GM23338 (cell line): ENCODE measurements around the gene COA1. TPM values are rescaled to one million over a fixed set of nuclear protein-coding genes. Genes with fewer than 3 reads are reported as not detected.
A peak's percentile ranks its signal among the peaks of the same experiment; 100 is the strongest.

Experiments used
- ATAC-seq: fragments of 200-7000 bp; cut with Tn5 transposase; 3 replicates; pipeline ENCODE4 v1.9.1; 2020
- DNase-seq: peaks from one replicate; pipeline ENCODE4 v3.0.0-alpha.2; 2015; ENCODE audit warnings: low spot score
- H2AFZ ChIP-seq: fragments of 200-600 bp; sonication (generic); 2 replicates; pipeline ENCODE4 v1.8.0; 2016; ENCODE audit warnings: antibody characterized with exemption, mild to moderate bottlenecking, moderate library complexity
- H3F3A ChIP-seq: fragments of 200-600 bp; sonication (generic); replicated peaks from 2 replicates; pipeline ENCODE4 v1.8.0; 2017; ENCODE audit warnings: antibody characterized with exemption, mixed run types, low read depth
- H3K27ac ChIP-seq: fragments of 200-600 bp; sonication (generic); 2 replicates; pipeline ENCODE4 v1.6.1; 2016; ENCODE audit warnings: low read depth
- H3K27me3 ChIP-seq: fragments of 200-600 bp; sonication (generic); 2 replicates; pipeline ENCODE4 v1.8.0; 2016; ENCODE audit warnings: mild to moderate bottlenecking, mixed run types, moderate library complexity; ENCODE audit not compliant: insufficient read depth
- H3K36me3 ChIP-seq: fragments of 200-600 bp; sonication (generic); 2 replicates; pipeline ENCODE4 v1.8.0; 2016; ENCODE audit warnings: mild to moderate bottlenecking; ENCODE audit not compliant: insufficient read depth
- H3K4me1 ChIP-seq: fragments of 200-600 bp; sonication (generic); 2 replicates; pipeline ENCODE4 v1.8.0; 2016; ENCODE audit warnings: mild to moderate bottlenecking, moderate library complexity; ENCODE audit not compliant: insufficient read depth
- H3K4me2 ChIP-seq: fragments of 200-600 bp; sonication (generic); 2 replicates; pipeline ENCODE4 v1.7.1; 2017; ENCODE audit warnings: mixed run types
- H3K4me3 ChIP-seq: fragments of 200-600 bp; sonication (generic); 2 replicates; pipeline ENCODE4 v1.6.1; 2016; ENCODE audit warnings: mixed run types
- H3K79me2 ChIP-seq: fragments of 200-600 bp; sonication (generic); replicated peaks from 2 replicates; pipeline ENCODE4 v1.8.0; 2017; ENCODE audit warnings: mild to moderate bottlenecking; ENCODE audit not compliant: insufficient read depth
- H3K9me2 ChIP-seq: fragments of 200-600 bp; sonication (generic); 2 replicates; pipeline ENCODE4 v1.8.0; 2017; ENCODE audit not compliant: insufficient read depth
- H4K20me1 ChIP-seq: fragments of 200-600 bp; sonication (generic); replicated peaks from 2 replicates; pipeline ENCODE4 v1.8.0; 2017; ENCODE audit warnings: mild to moderate bottlenecking; ENCODE audit not compliant: insufficient read depth
- H3K27ac Mint-ChIP-seq: 2 replicates; pipeline ENCODE4 v1.8.0; 2020; ENCODE audit warnings: inconsistent platforms, mild to moderate bottlenecking, moderate library complexity, mixed read lengths
- H3K27me3 Mint-ChIP-seq: 3 replicates; pipeline ENCODE4 v1.8.0; 2022; ENCODE audit warnings: low read depth, mild to moderate bottlenecking, moderate library complexity, mixed read lengths, inconsistent platforms; ENCODE audit not compliant: insufficient read depth, poor library complexity
- H3K36me3 Mint-ChIP-seq: 3 replicates; pipeline ENCODE4 v1.8.0; 2021; ENCODE audit warnings: low read depth, mild to moderate bottlenecking, inconsistent platforms, moderate library complexity, mixed read lengths
- H3K4me1 Mint-ChIP-seq: 3 replicates; pipeline ENCODE4 v1.8.0; 2020; ENCODE audit warnings: mild to moderate bottlenecking, inconsistent platforms, mixed read lengths
- H3K4me3 Mint-ChIP-seq: 3 replicates; pipeline ENCODE4 v1.8.0; 2021; ENCODE audit warnings: moderate library complexity, mild to moderate bottlenecking, inconsistent platforms, mixed read lengths
- H3K9me3 Mint-ChIP-seq: 3 replicates; pipeline ENCODE4 v1.8.0; 2020; ENCODE audit warnings: moderate library complexity, mild to moderate bottlenecking, inconsistent platforms, mixed read lengths
- CTCF ChIP-seq, 2 experiments: fragments of 200-600 bp in 1 of 2; sonication (generic) in 1 of 2; conservative IDR thresholded peaks; 2 replicates each; pipeline versions ENCODE4 v1.5.1 to v1.6.1; 2016 to 2017; ENCODE audit warnings: antibody characterized with exemption in 2 of 2, low read depth in 2 of 2, mild to moderate bottlenecking in 2 of 2, moderate library complexity in 1 of 2
- EZH2phosphoT487 ChIP-seq: fragments of 200-600 bp; sonication (generic); IDR thresholded peaks from one replicate; pipeline ENCODE4 v1.8.1; 2018; ENCODE audit warnings: antibody characterized with exemption; ENCODE audit not compliant: unreplicated experiment
- POLR2AphosphoS5 ChIP-seq: IDR thresholded peaks from 2 replicates; pipeline ENCODE4 v1.6.1; 2016; ENCODE audit warnings: antibody characterized with exemption, low read depth
- REST ChIP-seq: IDR thresholded peaks from one replicate; pipeline ENCODE4 v1.6.1; 2018; ENCODE audit warnings: antibody characterized with exemption; ENCODE audit not compliant: unreplicated experiment
- ZNF331 ChIP-seq: fragments of 250-450 bp; sonication (Bioruptor Pico); IDR thresholded peaks from 2 replicates; pipeline ENCODE4 v1.5.0; 2020; ENCODE audit warnings: low read depth, mild to moderate bottlenecking, moderate library complexity
- ZNF462 ChIP-seq: fragments of 250-450 bp; sonication (Bioruptor Pico); IDR thresholded peaks from 2 replicates; pipeline ENCODE4 v1.5.0; 2020; ENCODE audit warnings: mild to moderate bottlenecking, moderate library complexity
- polyA plus RNA-seq: library from polyadenylated mRNA; unstranded; fragments of >200 nt; fragmentation: Nextera tagmentation; extraction: Ambion mirVana; gene quantifications from 2 replicates; pipeline ENCODE4 v1.2.1, GENCODE V29; 2016
- total RNA-seq: library from RNA; depleted of rRNA; stranded (reverse); fragments of >200 nt; shearing (Covaris generic); gene quantifications from 2 replicates; pipeline ENCODE4 v1.2.3, GENCODE V29; 2014

COA1 gene
- total and polyA plus RNA-seq, 2 experiments from 2014 or later: 156 to 158 TPM

GRCh38 chr7:43668035-43668434, 61.3 kb downstream of the COA1 start:
- Mint-ChIP-seq H3K36me3 (peaks cover 65% of the 10 kb centered on the region), H3K4me1 (peaks cover 18% of the 10 kb centered on the region), H3K9me3 (peaks cover 34% of the 10 kb centered on the region; the same call in 2 of the 3 replicates), H3K4me3 (no peak overlapping the region), H3K27ac (no peak overlapping the region), H3K27me3 (peaks cover 2% of the 10 kb centered on the region)
- TF ChIP-seq REST (no peak), POLR2AphosphoS5 (no peak), CTCF (conservative IDR thresholded peaks at IDR 0.05; ENCODE audit: low read depth in 2 of 2) (no peak), ZNF462 (CRISPR knock-in tag) (no peak), ZNF331 (CRISPR knock-in tag) (no peak), EZH2phosphoT487 (no peak)
- H2AFZ ChIP-seq: no peak overlapping the region
- peaks cover 40% of the 10 kb centered on the region for H3K4me1 ChIP-seq
- H3K36me3 ChIP-seq: no peaks in the 10 kb centered on the region
- no peaks in the 10 kb centered on the region for H3K9me2 ChIP-seq
- no peaks in the 10 kb centered on the region for H3F3A ChIP-seq
- H3K27ac ChIP-seq: peak overlapping the region; percentile 89; the same call in 1 of the 2 replicates
- H3K4me3 ChIP-seq: no peak overlapping the region
- no peaks in the 10 kb centered on the region for H3K27me3 ChIP-seq
- peaks cover 93% of the 10 kb centered on the region for H3K79me2 ChIP-seq
- ATAC-seq: no peak
- no peak overlapping the region for H3K4me2 ChIP-seq
- DNase-seq: no peak
- H4K20me1 ChIP-seq: no peaks in the 10 kb centered on the region
